Esophagus squamous epithelium (tissue), 4 donors: ENCODE results near the gene SGMS1.

ENCODE experiments used
- POLR2A ChIP-seq, 4 donors: fragments of 450-650 bp; IDR thresholded peaks; one replicate each; pipeline ENCODE4 v1.6.1; 2017; ENCODE audit warnings: antibody characterized with exemption in 4 of 4, mild to moderate bottlenecking in 4 of 4, moderate library complexity in 3 of 4
- TF ChIP-seq, protein P1 (sequence below), 6 experiments: fragments of 450-650 bp in 4 of 6; fragments of 200-600 bp in 2 of 6; sonication (generic) in 2 of 6; IDR thresholded peaks; one replicate each; pipeline ENCODE4 v1.5.1; 2016 to 2019; ENCODE audit warnings: antibody characterized with exemption in 6 of 6, mild to moderate bottlenecking in 4 of 6, moderate library complexity in 4 of 6

GRCh38 chr10:50635286-50635685 lies 11.5 kb upstream of the SGMS1 start:
- TF ChIP-seq, protein P1, sequence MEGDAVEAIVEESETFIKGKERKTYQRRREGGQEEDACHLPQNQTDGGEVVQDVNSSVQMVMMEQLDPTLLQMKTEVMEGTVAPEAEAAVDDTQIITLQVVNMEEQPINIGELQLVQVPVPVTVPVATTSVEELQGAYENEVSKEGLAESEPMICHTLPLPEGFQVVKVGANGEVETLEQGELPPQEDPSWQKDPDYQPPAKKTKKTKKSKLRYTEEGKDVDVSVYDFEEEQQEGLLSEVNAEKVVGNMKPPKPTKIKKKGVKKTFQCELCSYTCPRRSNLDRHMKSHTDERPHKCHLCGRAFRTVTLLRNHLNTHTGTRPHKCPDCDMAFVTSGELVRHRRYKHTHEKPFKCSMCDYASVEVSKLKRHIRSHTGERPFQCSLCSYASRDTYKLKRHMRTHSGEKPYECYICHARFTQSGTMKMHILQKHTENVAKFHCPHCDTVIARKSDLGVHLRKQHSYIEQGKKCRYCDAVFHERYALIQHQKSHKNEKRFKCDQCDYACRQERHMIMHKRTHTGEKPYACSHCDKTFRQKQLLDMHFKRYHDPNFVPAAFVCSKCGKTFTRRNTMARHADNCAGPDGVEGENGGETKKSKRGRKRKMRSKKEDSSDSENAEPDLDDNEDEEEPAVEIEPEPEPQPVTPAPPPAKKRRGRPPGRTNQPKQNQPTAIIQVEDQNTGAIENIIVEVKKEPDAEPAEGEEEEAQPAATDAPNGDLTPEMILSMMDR (IDR thresholded peaks at IDR 0.05) = no peak
- no peak for TF ChIP-seq POLR2A (IDR thresholded peaks at IDR 0.05)
